SK-N-SH treated with all-trans-retinoic acid at 6 μM for 48 hours (cell line): ENCODE data around the gene FMNL1.

Experiments used
- CREB5 ChIP-seq: fragments of 250-450 bp; sonication (Bioruptor Pico); IDR thresholded peaks from 2 replicates; pipeline ENCODE4 v1.5.1; 2020; ENCODE audit warnings: low read depth, mild to moderate bottlenecking, moderate library complexity
- ESRRG ChIP-seq: fragments of 250-450 bp; sonication (Bioruptor Pico); IDR thresholded peaks from 2 replicates; pipeline ENCODE4 v1.6.1; 2021; ENCODE audit warnings: mild to moderate bottlenecking
- GLIS3 ChIP-seq: fragments of 250-450 bp; sonication (Bioruptor Pico); IDR thresholded peaks from 2 replicates; pipeline ENCODE4 v1.5.0; 2020; ENCODE audit warnings: mild to moderate bottlenecking, moderate library complexity
- PATZ1 ChIP-seq: fragments of 250-450 bp; sonication (Bioruptor Pico); IDR thresholded peaks from 2 replicates; pipeline ENCODE4 v1.8.0; 2020; ENCODE audit warnings: mild to moderate bottlenecking, moderate library complexity, borderline replicate concordance
- RARB ChIP-seq: fragments of 250-450 bp; sonication (Bioruptor Pico); IDR thresholded peaks from 2 replicates; pipeline ENCODE4 v1.8.0; 2021; ENCODE audit warnings: mild to moderate bottlenecking, moderate library complexity
- SNAI2 ChIP-seq: fragments of 250-450 bp; sonication (Bioruptor Pico); IDR thresholded peaks from 2 replicates; pipeline ENCODE4 v1.5.0; 2020; ENCODE audit warnings: mild to moderate bottlenecking, moderate library complexity
- ZC3H10 ChIP-seq: fragments of 250-450 bp; sonication (Bioruptor Pico); IDR thresholded peaks from 2 replicates; pipeline ENCODE4 v1.5.1; 2021; ENCODE audit warnings: mild to moderate bottlenecking, moderate library complexity
- ZFP3 ChIP-seq: fragments of 250-450 bp; sonication (Bioruptor Pico); IDR thresholded peaks from 2 replicates; pipeline ENCODE4 v1.5.0; 2020; ENCODE audit warnings: mild to moderate bottlenecking, moderate library complexity
- ZFP30 ChIP-seq: fragments of 450-650 bp; formaldehyde crosslinking; IDR thresholded peaks from 2 replicates; pipeline ENCODE4 v1.5.0; 2022; ENCODE audit warnings: mild to moderate bottlenecking, moderate library complexity
- ZNF565 ChIP-seq: fragments of 450-650 bp; formaldehyde crosslinking; conservative IDR thresholded peaks from 2 replicates; pipeline ENCODE4 v1.5.0; 2020; ENCODE audit warnings: low read depth, mild to moderate bottlenecking, moderate library complexity

- TF ChIP-seq ESRRG (CRISPR knock-in tag) (no peak), CREB5 (CRISPR knock-in tag) (no peak), RARB (CRISPR knock-in tag) (no peak), SNAI2 (CRISPR knock-in tag) (no peak), GLIS3 (CRISPR knock-in tag) (no peak), ZFP30 (CRISPR knock-in tag) (no peak), ZNF565 (CRISPR knock-in tag) (no peak), PATZ1 (CRISPR knock-in tag) (no peak), ZFP3 (no peak), ZC3H10 (CRISPR knock-in tag) (no peak)
Measured at GRCh38 chr17:45296003-45296832, 74.5 kb downstream of the FMNL1 start.
